GDM1 (cell line): Measurements from ENCODE around the gene MMP17.

Source experiments
- DNase-seq: peaks from one replicate; lab custom pipeline; 2025; lab: John Stamatoyannopoulos, UW

MMP17 gene

DNA sequence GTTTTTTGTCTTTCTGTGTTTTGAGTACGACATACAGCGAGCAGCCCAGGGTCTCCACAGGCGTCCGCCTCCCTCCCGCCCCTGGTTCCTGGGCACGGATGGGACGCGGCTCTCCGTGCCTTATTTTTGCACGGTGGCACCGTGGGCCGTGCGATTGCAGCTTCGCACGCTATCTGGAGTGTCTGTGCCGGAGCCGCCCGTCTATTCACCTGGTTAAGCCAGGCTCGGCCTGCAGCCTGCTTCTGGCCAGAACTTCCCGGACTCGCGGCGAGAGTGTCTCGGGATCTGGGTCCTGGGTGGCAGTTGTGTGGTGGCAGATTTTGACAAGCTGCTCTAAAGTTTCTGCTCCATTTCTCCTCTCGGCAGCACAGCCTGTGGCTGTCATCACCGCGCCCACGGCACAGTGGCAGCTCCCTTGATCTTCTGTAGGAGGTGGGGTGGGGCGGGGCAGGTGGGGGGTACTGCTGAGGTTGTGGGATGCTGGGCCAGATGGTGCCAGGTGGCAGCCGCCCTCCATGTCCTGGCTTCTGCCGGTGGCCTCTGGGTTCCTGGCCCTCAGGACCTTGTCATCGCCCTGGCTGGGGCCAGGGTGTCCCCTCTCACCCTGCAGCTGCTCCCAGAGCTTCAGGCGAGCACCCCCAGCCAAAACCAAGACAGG lies 2.9 kb downstream of the MMP17 start:
- no peak for DNase-seq

DNA sequence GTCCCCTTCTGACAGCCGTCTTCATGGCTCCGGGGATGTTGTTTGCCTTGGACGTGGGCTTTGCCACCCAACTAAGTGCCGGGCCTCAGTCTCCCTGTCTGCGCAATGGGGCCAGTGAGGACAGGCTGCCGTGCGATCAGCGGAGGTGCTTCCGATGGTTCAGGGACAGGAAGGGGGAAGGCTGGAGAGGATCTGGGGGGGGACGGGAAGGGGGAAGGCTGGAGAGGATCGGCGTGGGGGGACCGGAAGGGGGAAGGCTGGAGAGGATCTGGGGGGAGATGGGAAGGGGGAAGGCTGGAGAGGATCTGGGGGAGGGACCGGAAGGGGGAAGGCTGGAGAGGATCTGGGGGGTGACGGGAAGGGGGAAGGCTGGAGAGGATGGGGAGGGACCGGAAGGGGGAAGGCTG lies 3.4 kb downstream of the MMP17 start:
- no peak for DNase-seq

DNA sequence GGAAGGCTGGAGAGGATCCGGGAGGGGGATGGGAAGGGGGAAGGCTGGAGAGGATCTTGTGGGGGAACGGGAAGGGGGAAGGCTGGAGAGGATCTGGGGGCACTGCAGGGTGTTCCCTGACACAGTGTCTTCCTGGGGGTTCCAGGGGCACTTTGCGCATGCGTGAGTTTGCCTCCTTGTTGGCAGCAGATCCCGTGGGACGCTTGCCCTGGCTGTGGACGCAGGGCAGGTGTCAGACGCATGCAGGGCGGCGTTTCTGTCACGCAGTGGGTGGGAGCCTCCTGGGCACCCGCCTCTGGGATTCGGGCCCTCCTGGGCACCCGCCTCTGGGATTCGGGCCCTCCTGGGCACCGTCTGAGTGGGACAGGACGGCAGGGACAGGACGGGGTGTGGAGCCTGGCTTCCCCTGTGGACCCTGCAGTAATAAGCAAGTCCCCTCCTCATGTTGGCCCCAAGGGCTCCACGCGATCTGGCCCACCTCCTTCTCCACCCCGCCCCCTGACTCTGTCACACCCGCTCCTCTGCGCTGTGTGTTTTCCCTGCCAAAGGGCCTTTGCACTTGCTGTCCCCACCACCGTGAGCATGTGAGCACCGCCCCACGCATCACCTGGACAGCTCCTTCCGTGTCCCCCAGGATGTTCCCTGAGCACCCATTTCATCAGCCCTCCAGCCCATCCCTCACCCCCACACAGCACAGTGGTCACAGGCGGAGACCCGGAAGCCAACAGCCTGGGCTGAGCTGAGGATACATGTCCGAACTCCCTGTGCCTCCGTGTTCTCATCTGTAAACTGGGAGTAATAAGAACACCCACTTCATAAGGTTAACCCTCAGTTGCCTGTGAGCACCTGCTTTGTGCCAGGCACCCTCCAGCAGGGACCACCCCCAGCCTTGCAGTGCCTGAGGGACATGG lies 4.4 kb downstream of the MMP17 start:
- DNase-seq, result no peak

DNA sequence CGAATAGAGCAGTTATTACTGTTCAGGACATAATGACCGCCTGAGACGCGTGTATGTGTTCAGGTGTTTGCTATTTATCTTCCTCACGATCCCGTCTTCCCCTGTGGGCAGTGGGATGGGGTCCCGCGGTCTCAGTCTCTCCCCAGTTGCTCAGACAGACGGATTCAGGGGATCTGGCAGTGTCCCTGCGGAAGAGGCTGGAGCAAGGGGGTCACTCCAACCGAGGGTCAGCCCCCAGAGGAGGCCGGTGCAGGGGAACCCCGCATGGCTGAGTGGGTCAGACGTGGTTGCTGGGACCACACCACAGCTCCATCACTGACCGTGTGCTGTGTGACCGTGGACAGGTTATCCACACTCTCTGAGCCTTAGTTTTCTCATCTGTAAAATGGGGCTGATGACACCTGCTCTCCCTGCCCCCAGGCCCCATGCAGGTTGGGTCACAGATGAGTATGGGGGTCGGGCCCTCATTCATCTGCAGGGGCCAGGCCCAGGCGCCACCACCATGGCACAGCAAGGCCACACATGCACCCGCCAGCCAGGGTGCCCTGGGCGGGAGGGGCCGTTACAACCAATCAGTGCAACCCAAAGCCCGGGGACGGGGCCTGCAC lies 5.2 kb downstream of the MMP17 start:
- no peak for DNase-seq

DNA sequence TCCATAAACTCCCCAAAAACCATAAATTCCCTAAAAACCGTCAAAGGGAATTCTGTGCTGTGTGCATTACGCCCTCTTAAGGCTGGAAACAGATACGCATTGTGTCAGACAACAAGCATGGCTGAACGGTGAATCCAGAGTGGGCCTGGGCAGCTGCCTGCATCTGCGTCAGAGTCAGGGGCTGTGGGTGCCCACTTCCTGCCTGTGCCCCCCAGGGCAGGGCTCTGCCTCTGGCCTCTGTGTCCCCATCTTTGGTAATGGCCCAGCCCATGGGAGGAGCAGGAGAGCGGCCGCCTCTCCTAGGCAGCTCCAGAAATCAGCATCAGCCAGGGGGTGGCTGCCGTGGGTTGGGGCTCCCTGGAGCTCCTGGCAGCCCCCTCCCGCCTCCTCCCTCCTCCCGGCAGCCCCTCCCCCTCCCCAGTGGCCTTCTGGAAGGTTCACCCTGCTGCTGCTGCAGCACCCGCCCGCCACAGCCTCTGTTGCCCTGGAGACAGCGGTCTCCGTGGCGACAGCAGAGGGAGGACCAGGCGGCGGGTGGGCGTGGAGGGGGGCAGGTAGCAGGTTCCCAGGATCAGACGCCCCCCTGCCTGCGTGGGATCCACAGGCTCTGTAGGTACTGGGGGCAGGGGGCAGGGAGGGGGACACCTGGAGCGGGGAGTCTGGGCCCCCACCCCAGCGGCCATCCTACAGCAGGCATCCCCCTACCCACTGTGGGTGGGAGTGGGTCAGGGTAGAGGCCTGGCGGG lies 5.9 kb downstream of the MMP17 start:
- DNase-seq, result no peak

DNA sequence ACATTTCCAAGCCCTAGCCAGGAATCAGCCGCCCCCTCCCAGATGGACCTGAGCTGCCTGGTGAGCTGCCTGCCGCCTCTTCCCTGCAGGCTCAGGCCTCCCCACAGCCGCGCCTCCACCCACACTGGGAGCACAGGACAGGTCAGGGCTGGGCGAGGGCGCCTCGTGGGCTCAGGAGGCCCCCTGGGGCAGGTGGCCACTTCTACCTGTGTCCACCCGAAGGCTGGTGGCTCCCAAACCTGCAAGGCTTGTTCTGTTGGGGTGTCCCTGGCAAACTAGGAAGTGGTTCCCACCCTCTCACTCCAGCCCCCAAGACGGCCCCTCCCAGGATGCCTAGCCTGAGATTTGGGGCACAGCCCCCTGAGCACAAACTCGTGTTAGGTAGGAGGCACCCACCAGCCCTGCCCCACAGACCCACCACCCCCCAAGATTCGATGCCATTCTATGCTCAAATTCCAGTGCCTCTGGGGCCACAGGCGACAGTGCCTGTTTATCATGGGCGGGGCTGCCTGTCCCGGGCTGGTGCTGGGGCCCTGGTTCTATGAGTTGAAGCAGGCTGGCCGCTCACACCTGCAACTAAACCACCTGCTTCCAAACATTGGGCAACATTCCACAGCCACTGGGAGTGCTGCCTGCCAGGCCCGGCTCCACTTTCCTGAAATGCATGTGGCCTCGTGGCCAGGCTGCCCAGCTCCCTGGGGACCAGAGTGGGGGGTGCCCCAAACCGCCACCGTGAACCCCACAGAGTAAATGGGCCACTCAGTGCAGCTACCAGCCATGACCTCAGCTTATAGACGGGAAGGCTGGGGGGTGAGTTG lies 6.8 kb downstream of the MMP17 start:
- no peak for DNase-seq

DNA sequence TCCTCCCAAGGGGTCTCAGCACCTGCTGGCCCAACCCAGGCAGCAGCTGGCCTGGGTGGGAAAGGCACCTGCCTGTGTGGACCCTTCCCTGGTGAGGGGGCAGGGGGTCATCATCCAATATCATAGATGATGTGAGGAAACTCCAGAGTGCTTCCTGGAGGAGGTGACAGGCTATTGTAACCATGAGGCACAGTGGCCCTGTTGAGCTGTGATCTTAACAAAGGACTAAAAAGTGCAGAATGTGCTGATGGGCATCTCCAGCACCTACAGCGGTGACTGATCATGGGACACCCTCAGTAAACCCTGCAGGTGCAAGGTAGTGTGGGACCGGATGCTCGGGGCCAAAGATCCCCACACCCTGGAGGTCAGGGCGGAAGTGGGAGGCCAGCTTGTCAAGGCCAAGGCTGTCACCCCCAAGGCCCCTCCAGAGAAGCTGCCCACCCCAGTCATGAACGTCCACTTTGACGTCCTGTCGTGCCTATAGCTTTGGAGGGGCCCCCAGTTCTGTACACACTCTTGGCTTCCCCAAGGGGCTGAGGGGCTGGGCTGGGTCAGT lies 7.5 kb downstream of the MMP17 start:
- DNase-seq, result no peak

DNA sequence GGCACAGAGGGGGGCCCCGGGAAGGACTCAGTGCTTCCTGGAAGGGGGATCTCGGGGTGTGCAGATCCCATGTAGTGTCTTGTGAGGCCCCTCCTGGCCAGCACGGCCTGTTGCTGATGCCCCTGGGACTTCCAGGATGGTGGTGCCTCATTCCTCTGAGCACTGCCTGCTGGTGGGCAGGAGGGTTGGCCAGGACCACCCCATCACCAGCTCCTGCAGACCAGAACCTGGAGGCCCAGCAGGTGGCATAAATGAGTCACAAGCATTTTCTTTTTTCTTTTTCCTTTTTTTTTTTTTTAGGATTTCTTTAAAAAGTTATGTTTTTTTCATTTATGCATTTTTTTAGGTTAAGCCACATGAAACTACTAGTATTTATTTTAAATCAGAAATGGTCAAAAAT lies 8.0 kb downstream of the MMP17 start:
- no peak for DNase-seq

DNA sequence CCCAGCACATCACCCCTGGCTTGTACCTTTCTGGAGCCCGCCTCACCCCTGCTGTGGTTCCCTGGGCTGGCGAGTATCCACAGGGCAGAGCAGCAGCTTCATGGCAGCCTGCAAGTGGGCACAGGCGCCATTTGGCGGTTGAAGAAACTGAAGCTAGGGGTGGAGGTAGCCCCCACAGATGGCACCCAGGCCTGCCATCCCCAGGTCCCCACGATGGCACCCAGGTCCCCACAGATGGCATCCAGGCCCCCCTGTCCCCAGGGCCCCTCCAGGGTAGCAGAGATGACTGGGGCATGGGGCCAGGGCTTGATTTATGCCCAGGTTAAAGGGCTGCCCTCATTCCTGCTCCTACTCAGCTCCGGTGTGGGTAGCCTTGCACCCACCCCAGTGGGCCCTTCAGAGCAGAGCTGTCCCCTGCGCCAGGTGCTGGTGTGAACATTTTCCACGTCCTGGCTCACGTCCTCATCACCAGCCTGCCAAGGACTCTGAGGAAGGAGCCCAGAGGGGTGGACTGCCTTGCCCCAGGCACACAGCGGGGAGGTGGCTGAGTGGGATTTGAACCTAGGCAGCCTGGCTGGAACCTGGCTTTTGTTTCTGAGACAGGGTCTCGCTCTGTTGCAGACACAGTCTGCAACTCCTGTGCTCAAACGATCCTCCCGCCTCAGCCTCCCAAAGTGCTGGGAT lies 8.7 kb downstream of the MMP17 start:
- no peak for DNase-seq

DNA sequence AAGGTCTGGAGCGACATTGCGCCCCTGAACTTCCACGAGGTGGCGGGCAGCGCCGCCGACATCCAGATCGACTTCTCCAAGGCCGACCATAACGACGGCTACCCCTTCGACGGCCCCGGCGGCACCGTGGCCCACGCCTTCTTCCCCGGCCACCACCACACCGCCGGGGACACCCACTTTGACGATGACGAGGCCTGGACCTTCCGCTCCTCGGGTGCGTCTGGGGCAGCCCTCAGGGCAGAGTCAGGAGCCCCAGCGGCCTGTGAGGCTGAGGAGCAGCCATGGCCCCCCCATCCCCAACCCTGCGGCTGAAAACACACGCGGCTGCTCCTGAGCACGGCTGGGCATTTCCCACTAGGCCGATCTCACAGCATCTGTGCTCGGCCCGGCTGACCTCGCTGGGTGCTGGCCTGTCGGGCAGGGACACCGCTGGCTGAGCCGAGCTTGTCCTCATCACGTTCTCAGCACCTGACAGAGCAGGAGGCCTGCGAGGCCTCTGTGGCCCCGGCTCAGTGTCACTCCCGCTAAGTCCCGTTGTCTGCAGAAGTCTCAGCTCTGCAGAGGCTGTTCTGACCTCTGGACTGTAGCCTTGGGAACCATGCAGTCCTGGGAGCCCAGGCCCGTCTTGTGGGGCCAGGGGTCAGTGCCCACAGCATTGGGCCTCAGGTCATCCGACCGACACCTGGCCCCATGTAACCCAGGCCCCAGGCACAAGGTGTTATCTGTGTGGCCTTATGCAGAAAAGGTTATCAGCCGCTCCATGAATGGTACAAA lies 12.6 kb downstream of the MMP17 start:
- no peak for DNase-seq

DNA sequence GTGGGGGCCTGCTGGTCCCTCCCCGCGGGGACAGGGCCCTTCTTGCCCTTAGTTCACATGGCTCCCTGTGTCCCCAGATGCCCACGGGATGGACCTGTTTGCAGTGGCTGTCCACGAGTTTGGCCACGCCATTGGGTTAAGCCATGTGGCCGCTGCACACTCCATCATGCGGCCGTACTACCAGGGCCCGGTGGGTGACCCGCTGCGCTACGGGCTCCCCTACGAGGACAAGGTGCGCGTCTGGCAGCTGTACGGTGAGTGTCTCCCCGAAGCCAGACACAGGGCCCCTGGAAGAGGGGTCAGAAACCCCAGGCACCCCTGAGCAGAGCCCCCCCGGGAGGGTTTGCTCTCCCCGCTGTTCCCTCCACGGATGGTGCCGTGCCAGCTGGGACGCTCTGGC lies 13.4 kb downstream of the MMP17 start:
- no peak for DNase-seq

DNA sequence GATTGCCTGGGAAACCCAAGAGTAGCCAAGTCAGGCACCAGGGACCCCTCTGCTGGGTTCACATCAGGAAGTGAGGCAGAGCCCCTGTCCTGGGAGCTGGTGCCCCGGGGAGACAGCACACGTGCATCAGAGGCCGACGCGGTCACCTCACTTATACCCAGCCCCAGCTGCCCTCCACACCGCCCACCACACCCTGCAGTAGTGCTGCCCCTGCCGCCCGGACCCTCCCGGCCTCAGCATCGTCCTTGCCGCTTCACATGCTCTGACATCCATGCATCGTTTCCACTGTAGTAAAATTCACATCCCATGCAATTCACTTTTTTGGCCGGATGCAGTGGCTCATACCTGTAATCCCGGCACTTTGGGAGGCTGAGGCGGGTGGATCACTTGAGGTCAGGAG lies 14.0 kb downstream of the MMP17 start:
- no peak for DNase-seq

DNA sequence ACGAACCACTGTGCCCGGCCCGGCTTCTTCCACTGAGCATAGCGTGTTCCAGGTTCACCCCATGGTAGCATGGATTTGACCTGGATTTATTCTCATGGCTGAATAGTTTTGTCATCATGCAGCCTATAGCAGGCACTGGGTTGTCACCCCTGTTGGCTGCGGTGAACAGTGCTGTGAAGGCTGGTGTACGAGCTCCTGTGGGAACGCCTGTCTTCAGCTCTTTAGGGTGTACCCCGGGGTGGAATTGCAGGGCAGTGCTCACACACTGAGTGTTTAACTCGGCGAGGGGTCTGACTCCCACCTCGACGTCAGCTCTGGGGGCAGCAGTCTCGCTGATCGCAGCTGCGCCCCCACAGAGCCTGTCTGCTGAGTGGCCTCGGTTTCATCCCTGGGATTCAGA lies 15.3 kb downstream of the MMP17 start:
- DNase-seq, result no peak

DNA sequence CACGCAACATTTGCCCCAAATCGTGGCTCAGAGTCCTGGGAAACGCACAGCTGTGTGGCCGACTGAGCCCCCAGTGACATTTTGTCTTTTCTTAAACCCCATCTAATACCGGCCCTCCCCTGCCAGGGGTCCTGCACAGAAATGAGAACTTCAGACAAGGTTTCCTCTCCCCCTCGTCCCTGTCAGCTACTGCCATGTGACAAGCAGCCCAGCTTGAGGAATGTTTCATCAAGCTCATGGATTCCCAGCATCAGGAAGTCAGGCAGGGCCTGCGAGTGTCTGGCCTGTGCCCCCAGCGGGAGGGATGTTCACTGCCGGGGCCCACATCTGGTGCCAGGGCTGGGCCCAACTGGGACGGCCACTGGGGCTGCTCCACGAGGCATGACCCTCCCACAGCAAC lies 15.9 kb downstream of the MMP17 start:
- DNase-seq, result no peak

DNA sequence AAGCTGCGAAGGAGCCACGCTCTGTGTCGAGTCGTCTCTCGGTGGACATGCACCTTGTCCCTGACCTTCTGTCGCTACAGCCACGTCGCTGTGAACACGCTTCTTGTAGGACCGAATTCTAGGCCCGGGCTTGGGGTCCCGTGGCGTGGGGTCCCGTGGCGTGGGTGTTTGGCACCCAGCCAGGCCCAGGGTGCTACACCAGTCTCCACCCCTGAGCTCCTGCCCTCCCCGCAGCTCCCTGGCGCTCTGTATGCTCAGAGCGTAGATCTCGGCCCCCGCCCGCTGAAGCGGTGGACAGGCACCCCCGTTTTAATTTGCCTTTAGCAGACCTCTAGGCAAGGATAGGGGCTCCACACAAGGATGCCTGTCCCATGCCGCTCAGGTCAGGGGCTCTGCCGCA lies 16.5 kb downstream of the MMP17 start:
- no peak for DNase-seq

DNA sequence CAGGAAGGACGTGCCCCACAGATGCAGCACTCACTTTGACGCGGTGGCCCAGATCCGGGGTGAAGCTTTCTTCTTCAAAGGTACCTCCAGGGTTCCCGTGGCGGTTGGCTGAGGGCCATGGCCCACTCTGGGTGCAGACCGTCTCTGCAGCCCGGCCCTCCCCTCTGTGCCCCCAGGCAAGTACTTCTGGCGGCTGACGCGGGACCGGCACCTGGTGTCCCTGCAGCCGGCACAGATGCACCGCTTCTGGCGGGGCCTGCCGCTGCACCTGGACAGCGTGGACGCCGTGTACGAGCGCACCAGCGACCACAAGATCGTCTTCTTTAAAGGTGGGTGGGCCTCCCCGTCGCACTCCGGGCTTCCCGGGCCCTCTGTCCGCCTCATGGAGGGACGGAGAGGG lies 16.9 kb downstream of the MMP17 start:
- DNase-seq, result no peak

DNA sequence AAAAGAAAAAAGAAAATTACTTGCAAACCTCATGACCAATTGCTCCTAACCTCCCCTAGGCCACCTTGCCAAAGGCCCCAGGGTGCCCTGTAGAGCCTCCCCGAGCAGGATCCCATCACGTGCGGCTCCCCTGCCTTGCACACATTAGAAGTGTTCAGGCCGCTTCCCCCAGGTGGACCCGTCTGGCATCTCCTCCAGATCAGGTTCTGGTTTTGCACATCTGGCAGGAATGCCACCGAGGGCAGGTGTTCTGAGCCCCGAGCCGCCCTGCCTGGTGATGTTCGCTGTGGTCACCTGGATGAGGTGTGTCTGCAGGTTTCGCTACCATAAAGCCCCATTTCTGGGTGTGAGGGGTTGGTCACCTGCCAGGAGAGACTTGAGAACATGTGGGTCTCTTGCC lies 19.3 kb downstream of the MMP17 start:
- no peak for DNase-seq

DNA sequence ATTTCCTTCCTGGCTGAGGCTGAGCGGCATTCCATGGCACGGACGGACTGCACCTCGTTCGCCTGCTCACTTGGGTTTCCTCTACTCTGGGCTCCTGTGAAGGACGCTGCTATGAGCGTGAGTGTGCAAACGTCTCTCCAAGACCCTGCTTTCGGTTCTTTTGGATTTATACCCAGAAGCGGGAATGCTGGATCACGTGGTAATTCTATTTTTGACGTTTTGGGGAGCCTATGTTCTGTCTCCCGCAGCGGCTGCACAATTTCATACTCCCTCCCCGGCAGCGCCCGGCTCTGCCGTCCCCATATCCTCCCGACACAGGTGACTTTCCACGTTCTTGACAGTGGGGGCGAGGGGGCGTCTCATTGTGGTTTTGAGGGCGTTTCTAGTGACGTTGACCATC lies 20.6 kb downstream of the MMP17 start:
- no peak for DNase-seq

DNA sequence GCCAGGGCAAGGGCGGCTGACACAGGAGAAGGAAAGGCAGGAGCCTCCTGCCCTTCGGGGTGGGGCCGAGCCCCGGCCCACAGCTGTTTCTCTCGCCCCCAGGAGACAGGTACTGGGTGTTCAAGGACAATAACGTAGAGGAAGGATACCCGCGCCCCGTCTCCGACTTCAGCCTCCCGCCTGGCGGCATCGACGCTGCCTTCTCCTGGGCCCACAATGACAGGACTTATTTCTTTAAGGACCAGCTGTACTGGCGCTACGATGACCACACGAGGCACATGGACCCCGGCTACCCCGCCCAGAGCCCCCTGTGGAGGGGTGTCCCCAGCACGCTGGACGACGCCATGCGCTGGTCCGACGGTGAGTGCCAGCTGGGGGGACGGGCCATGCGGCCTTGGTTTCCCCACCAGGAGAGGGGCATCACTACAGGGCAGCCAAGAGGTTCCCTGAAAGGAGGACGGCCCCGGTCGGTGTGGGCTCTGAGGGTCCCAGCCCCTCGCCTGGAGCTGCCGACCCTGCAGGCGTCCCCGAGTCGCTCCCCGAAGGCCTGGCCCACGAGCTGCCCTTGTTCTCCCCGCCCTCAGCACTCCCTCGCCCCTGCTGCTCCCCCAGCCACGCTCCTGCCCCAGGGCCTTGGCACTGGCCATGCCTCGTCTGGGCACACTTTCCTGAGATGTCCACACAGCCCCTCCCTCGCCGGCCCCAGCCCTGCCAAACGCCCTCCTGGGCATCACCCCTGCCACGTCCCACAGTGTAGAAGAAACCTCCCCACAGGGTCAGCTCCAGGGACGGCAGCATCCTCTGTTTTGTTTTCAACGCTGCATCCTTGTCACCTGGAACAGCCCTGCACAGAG lies 21.7 kb downstream of the MMP17 start:
- DNase-seq, result no peak
